Nephron progenitor cell (in vitro differentiated cells): Measurements from ENCODE around the gene PRAMEF20.

Source experiments
- DNase-seq: peaks from one replicate; pipeline ENCODE4 v3.0.0; 2021
- H3K27ac Mint-ChIP-seq: 2 replicates; pipeline ENCODE4 v1.8.0; 2021; ENCODE audit warnings: mild to moderate bottlenecking, moderate library complexity, mixed read lengths
- H3K27me3 Mint-ChIP-seq: 2 replicates; pipeline ENCODE4 v1.8.0; 2021; ENCODE audit warnings: mild to moderate bottlenecking, low read depth, mixed read lengths; ENCODE audit not compliant: poor library complexity
- H3K36me3 Mint-ChIP-seq: 2 replicates; pipeline ENCODE4 v1.8.0; 2021; ENCODE audit warnings: low read depth, mixed read lengths
- H3K4me1 Mint-ChIP-seq: 2 replicates; pipeline ENCODE4 v1.8.0; 2021; ENCODE audit warnings: mixed read lengths
- H3K4me3 Mint-ChIP-seq: 2 replicates; pipeline ENCODE4 v1.8.0; 2021; ENCODE audit warnings: mild to moderate bottlenecking, moderate library complexity, mixed read lengths
- H3K9me3 Mint-ChIP-seq: 2 replicates; pipeline ENCODE4 v1.8.0; 2021; ENCODE audit warnings: mild to moderate bottlenecking, moderate library complexity, mixed read lengths
- TF ChIP-seq, protein P1 (sequence below): fragments of 200-600 bp; sonication (generic); IDR thresholded peaks from 2 replicates; pipeline ENCODE4 v1.5.0; 2021; ENCODE audit warnings: antibody characterized with exemption

PRAMEF20 gene

GRCh38 chr1:13450204-13450603 is 40.0 kb downstream of the PRAMEF20 start:
- no peaks in the 10 kb centered on the region for H3K27me3 Mint-ChIP-seq
- peaks cover 48% of the 10 kb centered on the region for H3K9me3 Mint-ChIP-seq
- no peak for DNase-seq
- no peak overlapping the region for H3K4me3 Mint-ChIP-seq
- TF ChIP-seq, protein P1, sequence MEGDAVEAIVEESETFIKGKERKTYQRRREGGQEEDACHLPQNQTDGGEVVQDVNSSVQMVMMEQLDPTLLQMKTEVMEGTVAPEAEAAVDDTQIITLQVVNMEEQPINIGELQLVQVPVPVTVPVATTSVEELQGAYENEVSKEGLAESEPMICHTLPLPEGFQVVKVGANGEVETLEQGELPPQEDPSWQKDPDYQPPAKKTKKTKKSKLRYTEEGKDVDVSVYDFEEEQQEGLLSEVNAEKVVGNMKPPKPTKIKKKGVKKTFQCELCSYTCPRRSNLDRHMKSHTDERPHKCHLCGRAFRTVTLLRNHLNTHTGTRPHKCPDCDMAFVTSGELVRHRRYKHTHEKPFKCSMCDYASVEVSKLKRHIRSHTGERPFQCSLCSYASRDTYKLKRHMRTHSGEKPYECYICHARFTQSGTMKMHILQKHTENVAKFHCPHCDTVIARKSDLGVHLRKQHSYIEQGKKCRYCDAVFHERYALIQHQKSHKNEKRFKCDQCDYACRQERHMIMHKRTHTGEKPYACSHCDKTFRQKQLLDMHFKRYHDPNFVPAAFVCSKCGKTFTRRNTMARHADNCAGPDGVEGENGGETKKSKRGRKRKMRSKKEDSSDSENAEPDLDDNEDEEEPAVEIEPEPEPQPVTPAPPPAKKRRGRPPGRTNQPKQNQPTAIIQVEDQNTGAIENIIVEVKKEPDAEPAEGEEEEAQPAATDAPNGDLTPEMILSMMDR, result no peak
- no peaks in the 10 kb centered on the region for H3K4me1 Mint-ChIP-seq
- no peaks in the 10 kb centered on the region for H3K36me3 Mint-ChIP-seq
- H3K27ac Mint-ChIP-seq, result no peak overlapping the region

DNA sequence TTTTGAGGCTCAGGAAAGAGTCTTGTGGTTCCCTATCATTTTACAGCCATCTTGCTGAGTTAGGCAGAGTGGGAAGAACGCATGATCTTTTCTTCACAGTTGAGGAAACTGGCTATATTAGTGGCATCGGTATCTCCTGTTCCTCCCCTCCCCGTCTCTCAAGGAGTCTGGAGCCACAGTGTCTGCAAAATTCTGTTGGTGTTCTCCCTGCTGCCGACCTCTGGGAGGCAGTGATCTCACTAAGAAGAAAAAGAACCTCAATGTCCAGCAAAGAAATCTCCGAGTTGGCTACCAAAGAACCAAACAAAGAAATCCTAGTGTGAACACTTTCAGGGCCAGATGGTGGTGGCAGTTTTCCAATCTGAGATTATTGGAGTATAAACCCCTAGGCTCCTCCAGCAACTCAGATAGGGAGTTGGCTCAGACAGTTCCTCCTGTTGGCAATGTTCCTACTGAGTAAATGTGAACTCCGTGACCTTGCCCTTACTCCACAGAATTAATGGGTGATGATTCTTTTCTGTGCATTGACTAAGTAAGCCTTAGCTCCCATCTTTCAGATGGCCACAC is 41.2 kb downstream of the PRAMEF20 start:
- TF ChIP-seq, protein P1, result no peak
- Mint-ChIP-seq H3K36me3 (no peaks in the 10 kb centered on the region), H3K4me1 (no peaks in the 10 kb centered on the region), H3K27me3 (no peaks in the 10 kb centered on the region), H3K9me3 (peaks cover 47% of the 10 kb centered on the region), H3K4me3 (no peak overlapping the region), H3K27ac (no peak overlapping the region)
- DNase-seq, result no peak

DNA sequence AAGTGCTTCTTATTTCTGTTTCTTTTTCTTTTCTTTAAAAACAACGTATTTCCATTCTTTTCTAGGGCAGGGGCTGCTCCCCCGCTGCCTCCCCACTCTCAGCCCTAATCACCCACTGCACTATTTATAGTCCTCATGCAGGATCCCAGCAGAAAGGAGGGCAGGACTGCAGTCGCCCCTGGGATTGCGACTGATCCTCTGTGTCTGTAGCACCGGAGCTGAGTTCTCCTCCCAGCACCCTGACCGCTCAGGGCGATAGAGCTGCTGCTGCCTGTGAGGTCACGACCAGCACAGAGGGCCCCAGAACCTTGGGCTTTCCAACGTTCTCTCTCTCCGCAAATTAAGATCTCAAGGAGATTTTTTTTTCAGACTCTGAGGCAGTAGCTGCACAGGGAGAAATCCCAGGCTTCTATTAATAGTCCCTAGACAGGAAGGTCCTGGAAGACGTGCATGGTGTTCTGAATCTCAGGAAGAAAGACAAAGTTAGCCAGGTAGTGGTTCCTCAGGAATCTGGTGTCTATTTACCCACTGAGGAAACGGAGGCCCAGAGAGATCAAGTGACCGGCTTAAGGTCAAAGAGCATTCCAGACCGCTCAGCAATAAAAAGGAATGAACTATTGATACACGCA is 46.8 kb downstream of the PRAMEF20 start:
- Mint-ChIP-seq H3K27me3 (peaks cover 17% of the 10 kb centered on the region), H3K4me3 (no peak overlapping the region), H3K36me3 (no peaks in the 10 kb centered on the region), H3K4me1 (no peaks in the 10 kb centered on the region), H3K9me3 (peaks cover 69% of the 10 kb centered on the region), H3K27ac (no peak overlapping the region)
- TF ChIP-seq, protein P1, result no peak
- DNase-seq, result no peak

- H3K27ac Mint-ChIP-seq, result no peak overlapping the region
- peaks cover 17% of the 10 kb centered on the region for H3K27me3 Mint-ChIP-seq
- H3K4me3 Mint-ChIP-seq, result no peak overlapping the region
- peaks cover 78% of the 10 kb centered on the region for H3K9me3 Mint-ChIP-seq
- H3K4me1 Mint-ChIP-seq, result no peaks in the 10 kb centered on the region
- no peak for DNase-seq
- H3K36me3 Mint-ChIP-seq, result no peaks in the 10 kb centered on the region
- TF ChIP-seq, protein P1, result no peak
Observed at GRCh38 chr1:13461977-13462376, 51.7 kb downstream of the PRAMEF20 start.

DNA sequence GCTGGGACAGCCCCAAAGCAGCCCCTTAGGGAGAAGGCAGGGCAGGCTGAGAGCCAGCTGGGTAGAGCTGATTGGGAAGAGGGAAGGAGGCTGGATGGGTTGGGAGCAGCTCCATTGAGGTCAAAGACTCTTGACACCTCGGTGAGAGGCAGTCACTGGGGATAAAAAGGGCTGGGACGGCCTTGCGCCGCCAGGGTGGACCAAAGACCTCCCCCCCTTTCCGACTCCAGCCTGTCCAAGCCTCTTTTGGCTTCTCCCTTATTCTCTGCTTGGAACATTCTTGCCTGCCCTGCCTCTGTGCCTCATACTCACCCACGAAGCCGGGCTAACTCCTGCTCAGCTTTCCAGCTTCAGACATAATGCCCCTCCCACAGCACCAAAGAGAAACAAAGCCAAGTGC is 52.4 kb downstream of the PRAMEF20 start:
- Mint-ChIP-seq H3K4me1 (no peaks in the 10 kb centered on the region), H3K36me3 (no peaks in the 10 kb centered on the region), H3K27me3 (peaks cover 15% of the 10 kb centered on the region), H3K9me3 (peaks cover 78% of the 10 kb centered on the region), H3K27ac (no peak overlapping the region), H3K4me3 (no peak overlapping the region)
- no peak for DNase-seq
- TF ChIP-seq, protein P1, result no peak

DNA sequence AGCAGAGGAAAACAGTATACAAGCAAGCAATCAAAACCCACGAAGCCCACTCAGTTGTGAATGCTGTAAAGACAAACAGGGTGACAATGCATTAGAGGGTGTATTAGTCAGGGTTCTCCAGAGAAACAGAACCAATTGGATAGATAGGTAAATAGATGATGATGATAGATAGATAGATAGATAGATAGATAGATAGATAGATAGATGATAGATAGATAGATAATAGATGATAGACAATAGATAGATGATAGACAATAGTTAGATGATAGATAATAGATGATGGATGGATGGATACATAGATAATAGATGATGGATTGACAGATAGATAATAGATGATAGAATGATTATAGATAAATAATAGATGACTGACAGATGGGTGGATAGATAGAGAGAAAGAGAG is 55.3 kb downstream of the PRAMEF20 start:
- H3K27me3 Mint-ChIP-seq, result peaks cover 10% of the 10 kb centered on the region
- no peaks in the 10 kb centered on the region for H3K36me3 Mint-ChIP-seq
- TF ChIP-seq, protein P1, result no peak
- H3K4me3 Mint-ChIP-seq, result no peak overlapping the region
- no peaks in the 10 kb centered on the region for H3K4me1 Mint-ChIP-seq
- no peak for DNase-seq
- no peak overlapping the region for H3K27ac Mint-ChIP-seq
- peaks cover 67% of the 10 kb centered on the region for H3K9me3 Mint-ChIP-seq
